GM21576 (cell line): ENCODE measurements around the gene MOK.

Experiments
- ATAC-seq: cut with Tn5 transposase; IDR thresholded peaks from one replicate; pipeline ENCODE4 v1.9.1; 2021; ENCODE audit warnings: mild to moderate bottlenecking, moderate library complexity; ENCODE audit not compliant: unreplicated experiment

MOK gene

DNA sequence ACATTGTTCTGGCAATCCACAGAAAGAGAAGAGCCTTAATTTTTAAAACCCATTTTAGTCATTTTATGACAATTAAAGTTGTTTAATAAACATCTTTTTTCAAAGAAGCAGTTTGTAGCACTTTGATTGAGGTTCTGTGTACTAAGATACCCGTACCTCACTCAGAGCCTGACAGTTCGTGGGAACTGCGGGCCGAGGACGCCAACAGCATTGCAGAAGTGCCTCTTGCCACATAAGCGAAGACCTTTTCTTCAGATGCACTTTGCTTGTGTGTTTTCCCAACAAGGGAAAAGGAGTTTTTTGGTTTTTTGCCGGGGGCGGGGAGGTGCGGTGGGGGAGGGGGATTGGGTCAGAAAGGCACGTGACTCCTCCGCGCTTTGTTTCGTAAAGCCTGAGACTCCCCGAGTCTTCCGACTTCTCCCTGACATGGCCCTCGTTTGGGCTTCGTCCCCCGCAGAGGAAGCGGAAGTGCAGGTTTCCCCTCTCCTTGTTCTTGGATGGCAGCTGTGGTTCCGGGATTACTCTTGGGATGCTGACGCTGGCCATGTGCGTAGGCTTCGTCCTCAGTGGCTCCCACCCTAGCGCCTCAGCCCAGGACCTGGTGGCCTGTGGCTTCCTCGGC is 94.4 kb downstream of the MOK start:
- no peak for ATAC-seq

GRCh38 chr14:102209224-102209966 is 95.6 kb downstream of the MOK start:
- ATAC-seq, result no peak

GRCh38 chr14:102208741-102209140 is 96.2 kb downstream of the MOK start:
- no peak for ATAC-seq

DNA sequence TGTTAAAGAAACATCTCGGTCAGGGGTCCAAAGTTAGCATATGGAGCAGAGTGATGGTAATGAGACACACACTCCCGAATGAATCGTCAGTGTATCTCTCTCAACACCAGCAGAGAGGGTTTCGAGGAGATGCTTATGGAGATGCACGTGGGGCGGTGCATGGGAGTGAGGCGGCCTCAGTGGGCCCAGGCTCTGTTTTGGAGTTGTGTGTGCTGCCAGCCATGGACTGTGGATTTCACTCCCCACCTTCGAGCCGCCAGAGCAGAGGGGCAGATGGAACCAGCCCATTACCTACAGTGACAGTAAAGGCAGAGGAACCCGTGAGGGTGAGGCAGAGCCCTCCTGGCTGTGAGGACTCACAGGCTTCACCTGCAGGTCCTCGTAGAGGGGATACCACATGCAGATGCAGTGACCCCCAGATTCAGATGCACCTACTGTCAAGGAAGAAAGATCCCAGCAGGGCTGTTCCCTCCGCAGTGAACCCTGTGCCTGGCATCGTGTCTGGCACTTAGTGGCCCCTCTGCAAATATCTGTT is 97.1 kb downstream of the MOK start:
- ATAC-seq, result no peak

- ATAC-seq, result no peak
These were observed 98.0 kb downstream of the MOK start for GRCh38 chr14:102206918-102207317.

DNA sequence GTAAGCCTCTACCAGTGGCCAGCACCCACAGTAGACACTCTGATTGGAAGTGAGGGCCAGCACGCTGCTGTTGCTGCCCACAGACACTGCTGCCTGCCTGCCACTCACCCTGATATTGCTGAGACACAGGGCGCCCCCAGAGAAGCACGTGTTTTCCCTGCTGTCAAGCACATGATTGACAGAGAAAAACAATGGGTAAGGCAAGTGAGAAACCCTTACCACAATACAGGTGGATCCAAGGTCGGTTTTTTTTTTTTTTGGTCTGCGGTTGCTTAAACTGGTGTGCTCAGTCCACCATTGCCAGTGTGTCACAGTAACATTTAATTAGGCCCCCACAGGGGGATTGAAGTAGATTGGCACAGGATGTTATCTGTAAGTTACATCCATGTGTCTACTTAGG is 99.4 kb downstream of the MOK start:
- ATAC-seq, result no peak

DNA sequence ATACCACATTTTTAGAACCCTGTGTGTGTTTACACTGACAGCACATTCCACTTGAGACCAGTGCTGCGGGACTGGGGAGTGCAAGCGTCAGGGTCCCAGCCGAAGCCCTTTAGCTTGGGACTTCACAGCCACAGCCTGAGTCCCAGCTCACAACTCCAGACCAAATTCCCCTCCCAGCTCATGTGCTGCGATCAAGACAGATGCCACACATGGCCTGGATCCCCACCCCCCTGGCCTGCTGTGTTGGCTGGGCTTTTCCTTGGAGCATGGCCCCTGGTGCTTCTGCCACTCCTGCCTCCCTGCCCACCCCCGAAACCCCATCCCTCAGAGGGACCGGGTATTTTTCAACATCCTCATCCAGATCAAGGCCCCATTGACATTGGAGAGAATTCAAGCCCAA is 101.6 kb downstream of the MOK start:
- no peak for ATAC-seq

DNA sequence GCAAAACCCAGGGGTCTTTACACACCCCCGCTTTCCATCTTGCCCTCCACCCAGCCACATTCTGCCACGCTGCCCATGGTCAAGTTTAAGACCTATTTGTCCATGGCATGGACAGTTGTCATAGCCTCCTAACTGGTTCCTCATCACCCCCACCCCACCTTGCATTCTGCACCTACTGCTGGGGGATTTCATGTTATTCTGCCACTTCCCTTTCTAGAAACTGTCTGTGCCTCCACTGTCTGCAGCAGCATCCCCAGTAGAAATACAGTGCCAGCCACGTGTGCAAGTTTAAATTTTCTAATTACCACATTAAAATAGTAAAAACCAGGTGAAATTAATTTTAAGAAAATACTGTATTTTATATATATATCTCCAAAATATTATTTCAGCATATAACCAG is 102.0 kb downstream of the MOK start:
- no peak for ATAC-seq

- no peak for ATAC-seq
These were observed 103.2 kb downstream of the MOK start for GRCh38 chr14:102201776-102202175.

DNA sequence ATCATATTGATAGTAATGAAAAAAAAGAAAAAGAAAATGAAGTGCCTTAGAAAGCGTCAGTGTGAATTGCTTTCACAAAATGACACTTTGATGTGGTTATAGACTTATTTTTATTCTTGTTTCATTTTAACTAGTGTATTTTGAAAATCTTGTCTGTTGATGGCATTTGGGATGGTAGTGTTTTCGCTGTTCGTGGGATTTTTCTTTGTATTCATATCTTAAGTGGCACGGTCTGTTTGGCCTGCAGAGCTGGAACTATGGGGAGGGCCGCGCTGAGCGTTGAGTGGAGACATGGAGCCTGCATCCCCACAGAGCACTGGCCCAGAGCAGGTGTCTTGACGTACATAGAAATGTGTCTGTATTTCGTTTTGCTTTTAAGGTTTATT is 103.6 kb downstream of the MOK start:
- no peak for ATAC-seq

GRCh38 chr14:102200690-102201352 is 104.1 kb downstream of the MOK start:
- ATAC-seq, result no peak

GRCh38 chr14:102197317-102197853 is 107.6 kb downstream of the MOK start:
- ATAC-seq, result no peak

DNA sequence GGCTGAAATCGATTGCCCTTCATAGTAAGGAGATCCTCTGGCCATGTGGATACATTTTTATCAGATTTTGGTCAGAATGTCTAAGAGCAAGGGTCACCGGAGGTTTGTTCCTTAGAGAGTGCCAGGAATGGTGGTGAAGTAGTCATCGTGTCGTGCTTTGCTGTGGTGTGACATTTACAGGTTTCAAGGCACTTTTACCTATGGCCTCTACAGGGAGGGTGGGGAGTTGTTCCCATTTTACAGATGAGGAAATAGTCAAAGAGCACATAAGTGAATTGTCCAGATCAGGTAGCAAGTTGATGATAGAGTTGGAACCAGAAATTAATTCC is 108.1 kb downstream of the MOK start:
- ATAC-seq, result no peak

- ATAC-seq, result no peak
These were observed 108.7 kb downstream of the MOK start for GRCh38 chr14:102196039-102196901.

- no peak for ATAC-seq
These were observed 109.5 kb downstream of the MOK start for GRCh38 chr14:102195446-102195845.

GRCh38 chr14:102194856-102195255 is 110.1 kb downstream of the MOK start:
- no peak for ATAC-seq

DNA sequence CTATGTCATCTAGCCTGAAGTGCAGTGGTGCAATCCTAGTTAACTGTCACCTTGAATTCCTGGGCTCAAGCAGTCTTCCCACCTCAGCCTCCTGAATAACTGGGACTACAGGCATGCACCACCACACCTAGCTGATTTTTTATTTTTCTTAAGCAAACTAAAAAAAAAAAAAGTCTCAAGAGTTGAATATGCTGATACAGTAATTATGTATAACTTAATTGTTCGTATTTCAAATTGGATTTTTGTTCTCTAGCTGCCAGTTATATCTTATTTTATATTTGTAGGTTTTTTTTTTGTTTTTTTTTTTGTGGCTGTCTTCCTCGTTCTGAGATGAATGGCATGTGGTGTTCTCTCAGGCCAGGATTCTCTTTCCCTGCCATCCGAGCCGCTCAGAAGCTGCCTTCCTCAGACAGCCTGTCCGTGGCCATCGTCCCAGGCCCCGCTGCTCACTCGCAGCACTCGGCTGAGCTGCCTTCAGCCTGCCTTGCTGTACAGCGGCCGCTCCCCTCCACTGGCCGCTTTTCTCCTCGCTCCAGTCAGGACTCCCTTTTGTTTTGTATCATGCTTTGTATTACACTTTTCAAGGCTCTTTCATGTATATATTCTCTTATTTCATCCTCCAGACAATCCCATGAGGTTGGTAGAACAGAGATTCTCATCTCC is 112.0 kb downstream of the MOK start:
- no peak for ATAC-seq

DNA sequence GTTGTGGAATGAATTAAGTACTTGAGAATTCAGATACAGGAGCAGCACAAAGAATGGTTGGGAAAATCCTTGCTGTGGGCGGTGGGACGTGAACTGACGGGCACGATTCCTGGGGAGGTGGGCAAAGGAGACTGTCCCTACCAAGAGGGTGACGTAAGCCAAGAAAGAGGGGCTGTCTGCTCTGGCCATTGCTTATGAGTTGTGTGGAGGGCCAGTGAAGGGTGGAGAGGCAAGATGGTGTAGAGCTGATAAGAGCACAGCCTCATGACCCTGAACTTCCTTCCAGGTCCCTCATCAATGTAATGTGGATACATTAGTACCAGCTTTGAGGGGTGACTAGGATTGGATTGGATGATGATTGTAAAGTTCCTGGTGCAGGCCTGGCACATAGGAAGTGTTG is 115.1 kb downstream of the MOK start:
- ATAC-seq, result no peak

- ATAC-seq, result no peak
These were observed 116.8 kb downstream of the MOK start for GRCh38 chr14:102188187-102188586.

- ATAC-seq, result no peak
These were observed 117.4 kb downstream of the MOK start for GRCh38 chr14:102187568-102188001.
